Heart left ventricle (tissue), 16 donors: Measurements from ENCODE around the gene SLC9A4. TPM values are rescaled to one million over a fixed set of nuclear protein-coding genes. Genes with fewer than 3 reads are reported as not detected.

ENCODE experiments used
- ATAC-seq, 4 donors: fragments of 200-7000 bp; cut with Tn5 transposase; one replicate each; pipeline ENCODE4 v1.9.1; 2020 to 2022; ENCODE audit warnings: moderate library complexity in 4 of 4, mild to moderate bottlenecking in 3 of 4, moderate number of reproducible peaks in 1 of 4
- DNase-seq, 5 donors: peaks; one replicate each; pipeline ENCODE4 v3.0.0-alpha.2; 2020
- H3K27ac ChIP-seq, 12 donors: fragments of 200-600 bp; sonication (generic) in 4 of 12; one replicate each; pipeline versions ENCODE4 v1.5.0 to v1.8.0; 2016 to 2022; ENCODE audit warnings: mild to moderate bottlenecking in 2 of 12
- H3K27me3 ChIP-seq, 9 donors: fragments of 200-600 bp; sonication (generic) in 2 of 9; one replicate each; pipeline versions ENCODE4 v1.5.1 to v1.8.0; 2016 to 2022; ENCODE audit warnings: mild to moderate bottlenecking in 3 of 9
- H3K36me3 ChIP-seq, 9 donors: fragments of 200-600 bp; sonication (generic) in 2 of 9; one replicate each; pipeline versions ENCODE4 v1.5.0 to v1.8.0; 2018 to 2022; ENCODE audit warnings: mild to moderate bottlenecking in 2 of 9
- H3K4me1 ChIP-seq, 12 donors: fragments of 200-600 bp; sonication (generic) in 4 of 12; one replicate each; pipeline versions ENCODE4 v1.5.0 to v1.8.0; 2016 to 2022; ENCODE audit warnings: mild to moderate bottlenecking in 3 of 12
- H3K4me3 ChIP-seq, 12 donors: fragments of 200-600 bp; sonication (generic) in 4 of 12; one replicate each; pipeline versions ENCODE4 v1.5.0 to v1.8.0; 2017 to 2022; ENCODE audit warnings: mild to moderate bottlenecking in 9 of 12, moderate library complexity in 4 of 12
- H3K9me3 ChIP-seq, 12 donors: fragments of 200-600 bp; sonication (generic) in 4 of 12; one replicate each; pipeline versions ENCODE4 v1.5.0 to v1.8.0; 2016 to 2022; ENCODE audit warnings: mild to moderate bottlenecking in 1 of 12
- POLR2A ChIP-seq, 2 donors: fragments of 450-650 bp; IDR thresholded peaks; one replicate each; pipeline ENCODE4 v1.6.1; 2017; ENCODE audit warnings: antibody characterized with exemption in 2 of 2, mild to moderate bottlenecking in 2 of 2, moderate library complexity in 2 of 2
- WGBS, 4 donors: extraction: QIAGEN DNeasy Blood & Tissue Kit in 2 of 4; methylation state at CpG; one replicate each; pipeline versions ENCODE4 v1.1.5 to v1.1.7; 2013 to 2018; 5-methylcytosine and 5-hydroxymethylcytosine counted together
- intact Hi-C, 10 donors: fragments of 100-400 bp; cut with DNase I; formaldehyde crosslinking; loops; one replicate each; pipeline versions ENCODE4 v1.11.1 to v1.14.2; 2022
- polyA plus RNA-seq, 2 donors: library from polyadenylated mRNA; stranded (reverse); fragments of 200-250 nt; gene quantifications; one replicate each; pipeline ENCODE4 v1.2.3, GENCODE V29; 2013
- total RNA-seq, 9 donors: library from RNA; depleted of rRNA in 2 of 9; stranded (reverse); fragments of >200 nt in 2 of 9; fragmentation: NEBNext Ultra II Directional in 3 of 9; extraction: Animal tissue kit (Norgen Biotek cat#: 25700) in 3 of 9; gene quantifications; one replicate each; pipeline versions ENCODE4 v1.1.0 to v1.2.4, GENCODE V29; 2016 to 2023
- TF ChIP-seq, protein P1 (sequence below), 12 donors: fragments of 200-600 bp; sonication (generic) in 4 of 12; IDR thresholded peaks; one replicate each; pipeline versions ENCODE4 v1.5.0 to v1.8.0; 2018 to 2022; ENCODE audit warnings: antibody characterized with exemption in 12 of 12, mild to moderate bottlenecking in 5 of 12
- donor health status: ischemic (EF 13 %, LVEDD 7.1; RV severe dilation, severe dysfunction).
- donor health status: healthy with polysubstance abuse.
- donor health status: DM: no; HTN: yes; CAD: no.
- donor health status: DM: no; HTN: no; CAD: no.
- donor health status: ischemic (EF 25% LVEDD 6.9; RV normal size, moderate dysfunction).
- donor health status: ischemic (EF 25% LVEDD 5.7; RV mildly dilated, moderate dysfunction).
- donor health status: healthy.
- donor health status: DM: yes; HTN: yes; CAD: no.
- donor health status: ischemic (EF 35%, LVEDD 5.7; RV mildly dilated, moderate dysfunction).
- donor health status: nonischemic (EF 11% LVEDD 7.7; RV severe dilation, severe dysfunction).
- donor health status: DM: yes; HTN: yes; CAD: no.
- donor health status: PGD.
- donor health status: ischemic (EF 29% LVEDD 5.4; RV normal size, mild dysfunction).
- donor health status: nonischemic (EF 23%, LVEDD 6.1; RV moderate dilation, normal function).

The SLC9A4 gene
- total and polyA plus RNA-seq, 11 donors, result not detected

DNA sequence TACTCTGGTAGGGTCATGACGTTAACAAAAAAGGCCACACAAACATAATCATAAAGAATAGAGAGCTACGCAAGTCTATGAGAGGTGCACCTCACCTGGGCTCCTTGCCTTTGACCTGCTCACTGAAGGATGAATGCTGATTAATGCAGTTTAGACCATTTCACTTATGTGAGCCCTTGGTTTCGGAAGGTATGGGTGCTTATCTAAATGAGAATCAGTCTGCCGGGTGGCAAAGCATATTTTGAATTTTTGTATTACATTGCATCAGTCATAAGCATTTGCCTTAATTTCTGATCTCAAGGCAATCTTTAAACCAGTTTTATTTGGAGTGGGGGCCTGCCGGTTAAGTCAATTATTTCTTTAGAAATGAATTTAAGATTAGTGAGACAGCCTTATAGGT is 42.8 kb downstream of the SLC9A4 start:
- no peak for ATAC-seq
- Histone ChIP-seq H3K4me3 (no peak overlapping the region), H3K9me3 (no peaks in the 10 kb centered on the region), H3K4me1 (no peaks in the 10 kb centered on the region), H3K27ac (no peak overlapping the region), H3K27me3 (no peaks in the 10 kb centered on the region), H3K36me3 (no peaks in the 10 kb centered on the region)
- no peak for DNase-seq
- 66 to 84% (median 67%) methylated on average over 5 of the region's 5 CpGs for WGBS, 4 donors
- TF ChIP-seq, protein P1, sequence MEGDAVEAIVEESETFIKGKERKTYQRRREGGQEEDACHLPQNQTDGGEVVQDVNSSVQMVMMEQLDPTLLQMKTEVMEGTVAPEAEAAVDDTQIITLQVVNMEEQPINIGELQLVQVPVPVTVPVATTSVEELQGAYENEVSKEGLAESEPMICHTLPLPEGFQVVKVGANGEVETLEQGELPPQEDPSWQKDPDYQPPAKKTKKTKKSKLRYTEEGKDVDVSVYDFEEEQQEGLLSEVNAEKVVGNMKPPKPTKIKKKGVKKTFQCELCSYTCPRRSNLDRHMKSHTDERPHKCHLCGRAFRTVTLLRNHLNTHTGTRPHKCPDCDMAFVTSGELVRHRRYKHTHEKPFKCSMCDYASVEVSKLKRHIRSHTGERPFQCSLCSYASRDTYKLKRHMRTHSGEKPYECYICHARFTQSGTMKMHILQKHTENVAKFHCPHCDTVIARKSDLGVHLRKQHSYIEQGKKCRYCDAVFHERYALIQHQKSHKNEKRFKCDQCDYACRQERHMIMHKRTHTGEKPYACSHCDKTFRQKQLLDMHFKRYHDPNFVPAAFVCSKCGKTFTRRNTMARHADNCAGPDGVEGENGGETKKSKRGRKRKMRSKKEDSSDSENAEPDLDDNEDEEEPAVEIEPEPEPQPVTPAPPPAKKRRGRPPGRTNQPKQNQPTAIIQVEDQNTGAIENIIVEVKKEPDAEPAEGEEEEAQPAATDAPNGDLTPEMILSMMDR (IDR thresholded peaks at IDR 0.05), result no peak
- no peak for TF ChIP-seq POLR2A (IDR thresholded peaks at IDR 0.05)
- intact Hi-C loops, result no loop called here

DNA sequence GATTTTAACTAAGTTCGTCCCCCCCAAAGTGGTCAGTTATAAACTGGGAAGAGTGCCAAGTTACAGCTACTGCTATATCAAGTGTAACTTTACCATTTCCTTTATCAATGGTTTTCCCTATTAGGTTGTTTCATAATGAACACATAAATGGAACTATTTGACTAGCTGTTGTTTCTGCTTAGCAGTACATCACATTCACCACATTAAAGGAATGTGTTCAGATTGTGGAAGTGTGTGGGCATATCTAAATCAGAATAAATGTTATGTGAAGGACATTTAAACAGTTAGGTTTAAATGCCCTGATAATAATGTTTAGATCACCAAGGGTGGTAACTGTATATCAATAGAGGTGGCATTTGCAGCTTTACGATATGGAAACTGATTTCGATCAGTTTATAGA is 45.1 kb downstream of the SLC9A4 start:
- no peak for DNase-seq
- no peak overlapping the region for H3K4me3 ChIP-seq
- intact Hi-C loops, result no loop called here
- H3K9me3 ChIP-seq, result no peaks in the 10 kb centered on the region
- TF ChIP-seq POLR2A (IDR thresholded peaks at IDR 0.05), result no peak
- TF ChIP-seq, protein P1 (IDR thresholded peaks at IDR 0.05), result no peak
- no peak overlapping the region for H3K27ac ChIP-seq
- no peaks in the 10 kb centered on the region for H3K27me3 ChIP-seq
- no peak for ATAC-seq
- WGBS, 4 donors, result 72 to 81% (median 76%) methylated on average over 3 of the region's 3 CpGs
- no peaks in the 10 kb centered on the region for H3K36me3 ChIP-seq
- H3K4me1 ChIP-seq, result no peaks in the 10 kb centered on the region

DNA sequence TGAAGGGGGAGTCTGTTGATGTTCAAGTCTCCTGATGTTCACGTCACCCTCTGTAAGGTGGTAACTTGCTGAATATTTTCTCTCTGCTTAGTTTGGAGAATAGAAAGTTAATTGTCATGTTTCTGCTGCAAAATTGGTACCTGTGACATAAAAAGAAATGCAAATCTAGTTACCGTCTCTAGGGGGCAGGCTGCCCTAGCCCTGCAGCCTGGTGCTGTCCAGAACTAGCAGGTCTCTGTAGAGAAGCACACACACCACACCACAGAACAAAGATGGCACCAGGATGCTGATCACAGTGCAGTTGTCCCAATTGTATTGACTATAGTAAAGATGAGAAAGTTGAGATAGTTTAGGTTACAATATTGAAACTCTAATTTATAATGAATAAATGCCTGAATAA is 47.0 kb downstream of the SLC9A4 start:
- Histone ChIP-seq H3K4me3 (no peak overlapping the region), H3K36me3 (no peaks in the 10 kb centered on the region), H3K27ac (no peak overlapping the region), H3K9me3 (no peaks in the 10 kb centered on the region), H3K27me3 (no peaks in the 10 kb centered on the region), H3K4me1 (no peaks in the 10 kb centered on the region)
- no peak for DNase-seq
- intact Hi-C loops, result loop anchor here in 5 of 10 donors (2.0 to 10.0 kb wide), 5 partner anchors 95 to 183 kb away; partner anchors contain the start of gene SLC9A2 (in 1 of the 5)
- TF ChIP-seq, protein P1 (IDR thresholded peaks at IDR 0.05), result peak; percentile 26 to 72 (median 54)
- no peak for TF ChIP-seq POLR2A (IDR thresholded peaks at IDR 0.05)
- peak in 2 of 4 donors; percentile 59 to 64 for ATAC-seq
- 16 to 30% (median 22%) methylated on average over 2 of the region's 2 CpGs for WGBS, 4 donors

DNA sequence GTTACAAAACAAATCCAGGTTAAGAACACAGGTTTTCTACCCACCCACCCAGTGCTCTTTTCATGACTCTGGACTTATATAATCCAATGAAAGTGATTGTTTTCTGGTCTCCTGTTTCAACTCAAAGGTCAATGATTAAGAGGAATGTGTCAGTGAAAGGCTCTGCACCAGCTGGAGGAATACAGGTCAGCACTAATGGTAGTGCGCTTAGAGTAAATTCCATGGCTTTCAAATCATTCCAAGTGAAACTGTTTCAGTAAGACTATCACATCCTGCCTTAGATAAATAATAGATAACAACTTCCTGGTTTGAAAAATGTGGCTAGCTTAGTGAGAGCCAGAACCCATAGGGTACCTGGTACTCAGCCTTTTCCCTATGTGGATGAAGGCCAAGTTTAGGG is 47.8 kb downstream of the SLC9A4 start:
- Histone ChIP-seq H3K27me3 (peaks cover 0 to 4% (median 0%) of the 10 kb centered on the region in 9 donors), H3K4me3 (no peak overlapping the region), H3K27ac (no peak overlapping the region), H3K4me1 (no peaks in the 10 kb centered on the region), H3K9me3 (no peaks in the 10 kb centered on the region), H3K36me3 (no peaks in the 10 kb centered on the region)
- no peak for ATAC-seq
- intact Hi-C loops, result loop anchor here in 5 of 10 donors (2.0 to 10.0 kb wide), 5 partner anchors 94 to 182 kb away; partner anchors contain the start of gene SLC9A2 (in 1 of the 5)
- no peak for DNase-seq
- TF ChIP-seq POLR2A (IDR thresholded peaks at IDR 0.05), result no peak
- TF ChIP-seq, protein P1 (IDR thresholded peaks at IDR 0.05), result no peak
- 48 to 83% (median 61%) methylated on average over 1 of the region's 1 CpG for WGBS, 4 donors
